MV-4-11 (cell line): ENCODE measurements around the gene CCDC27.

Source experiments
- DNase-seq: peaks from one replicate; lab custom pipeline; 2025; lab: John Stamatoyannopoulos, UW

CCDC27 gene

DNA sequence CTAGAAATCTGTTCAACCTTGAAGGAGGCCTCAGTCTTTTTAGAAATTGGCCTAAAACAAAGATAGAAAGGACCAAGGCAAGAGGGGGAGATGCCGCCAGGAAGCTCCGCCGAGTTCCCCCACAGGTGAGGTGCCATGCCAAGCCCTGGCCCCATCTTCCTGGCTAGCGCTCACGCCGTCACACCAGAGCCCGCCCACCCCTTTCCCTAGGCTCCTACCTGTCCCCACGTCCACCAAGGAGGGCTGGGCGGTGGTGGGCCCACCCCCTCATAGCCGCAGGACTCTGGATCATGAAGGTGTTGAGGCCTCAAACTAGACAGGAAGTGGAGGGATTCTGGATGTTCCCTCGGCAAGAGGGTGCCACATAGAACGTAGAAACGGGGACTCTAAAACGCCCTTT is 15.5 kb upstream of the CCDC27 start:
- DNase-seq = no peak

DNA sequence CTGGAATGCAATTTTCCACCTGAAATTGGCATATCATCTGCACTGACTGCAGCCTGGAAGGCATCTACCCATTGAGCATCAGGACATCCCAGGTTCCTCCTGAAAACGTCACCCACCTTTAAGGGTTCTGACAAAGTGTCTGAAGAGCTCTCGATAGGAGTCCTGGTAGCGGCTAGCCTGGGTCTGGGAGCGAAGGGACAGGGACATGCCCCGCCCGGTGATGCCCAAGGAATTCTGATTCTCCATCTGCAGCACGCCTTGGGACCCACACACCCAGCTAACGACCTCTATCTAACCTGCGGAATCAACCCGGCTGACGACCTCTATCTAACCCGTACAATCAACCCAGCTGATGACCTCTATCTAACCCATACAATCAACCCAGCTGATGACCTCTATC is 13.3 kb upstream of the CCDC27 start:
- no peak for DNase-seq

DNA sequence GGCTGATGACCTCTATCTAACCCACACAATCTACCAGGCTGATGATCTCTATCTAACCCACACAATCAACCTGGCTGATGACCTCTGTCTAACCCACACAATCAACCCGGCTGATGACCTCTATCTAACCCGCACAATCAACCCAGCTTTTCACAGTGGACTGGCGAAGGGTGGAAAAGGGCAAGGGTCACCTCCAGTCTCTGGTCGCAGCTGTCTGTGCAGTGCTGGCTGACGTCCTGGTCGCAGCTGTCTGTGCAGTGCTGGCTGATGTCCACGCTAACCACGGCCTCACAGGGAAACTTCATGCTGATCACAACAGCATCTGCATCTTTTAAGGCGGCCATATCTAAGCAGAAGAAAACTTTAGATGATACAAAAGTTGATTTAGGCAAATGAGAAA is 12.2 kb upstream of the CCDC27 start:
- DNase-seq = no peak

DNA sequence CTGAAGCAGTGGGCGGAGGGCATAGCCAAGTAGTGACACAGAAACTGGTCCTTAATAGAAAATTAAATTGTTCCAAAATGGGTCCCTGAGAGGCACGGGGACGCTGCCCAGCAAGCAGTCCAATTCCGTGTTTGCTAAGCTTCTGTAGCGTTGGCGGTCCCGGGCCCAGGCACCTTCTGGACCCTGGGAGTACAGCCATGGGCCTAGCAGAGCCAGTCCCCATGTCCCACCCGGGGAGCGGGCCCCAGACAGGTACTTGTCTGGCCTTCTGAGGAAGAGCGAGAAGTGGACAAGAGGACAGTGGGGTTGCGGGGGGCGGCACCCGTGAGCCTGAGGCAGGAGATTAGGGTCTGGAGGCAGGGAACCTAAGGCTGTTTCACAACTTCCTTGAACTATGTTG is 11.5 kb upstream of the CCDC27 start:
- DNase-seq = no peak

DNA sequence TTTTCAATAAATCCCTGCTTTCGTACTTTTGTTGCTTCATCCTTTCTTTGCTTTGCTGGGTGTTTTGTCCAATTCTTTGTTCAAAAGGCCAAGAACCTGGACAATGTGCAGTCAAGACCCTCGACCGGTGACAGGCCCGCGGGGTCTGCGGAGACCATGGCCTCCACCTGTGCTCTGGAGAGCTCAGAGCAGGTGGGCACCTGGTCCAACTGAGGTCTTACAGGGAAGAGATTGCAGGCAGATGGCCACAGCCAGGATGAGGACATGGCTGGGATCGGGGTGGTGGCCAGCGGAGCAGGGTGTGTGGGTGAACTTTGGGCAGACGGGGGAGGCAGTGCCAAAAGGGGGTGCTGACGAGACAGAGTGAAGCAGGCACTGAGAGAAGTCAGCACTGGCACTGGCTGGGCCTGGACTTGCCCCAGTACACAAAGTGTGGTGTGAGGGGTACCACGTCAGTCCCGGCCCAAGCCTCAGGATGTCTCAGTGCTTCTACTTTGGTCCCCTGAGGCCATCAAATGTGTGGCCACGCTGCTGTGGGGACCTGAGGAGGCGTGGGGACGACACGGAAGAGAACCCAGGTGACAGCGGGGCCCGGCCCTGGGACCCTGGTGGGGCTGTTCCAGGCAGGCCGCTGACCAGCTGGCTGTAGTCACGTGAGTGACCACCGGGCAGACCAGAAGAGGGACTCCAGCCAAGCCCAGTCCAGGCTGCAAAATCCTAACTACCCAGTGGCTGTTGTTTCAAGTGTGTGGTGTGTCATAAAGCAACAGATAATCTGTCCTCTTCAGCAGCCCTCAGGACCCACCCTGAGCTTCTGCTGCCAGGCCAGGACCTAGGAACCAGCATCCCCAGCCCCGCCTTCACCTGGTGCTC is 10.4 kb upstream of the CCDC27 start:
- DNase-seq = no peak

DNA sequence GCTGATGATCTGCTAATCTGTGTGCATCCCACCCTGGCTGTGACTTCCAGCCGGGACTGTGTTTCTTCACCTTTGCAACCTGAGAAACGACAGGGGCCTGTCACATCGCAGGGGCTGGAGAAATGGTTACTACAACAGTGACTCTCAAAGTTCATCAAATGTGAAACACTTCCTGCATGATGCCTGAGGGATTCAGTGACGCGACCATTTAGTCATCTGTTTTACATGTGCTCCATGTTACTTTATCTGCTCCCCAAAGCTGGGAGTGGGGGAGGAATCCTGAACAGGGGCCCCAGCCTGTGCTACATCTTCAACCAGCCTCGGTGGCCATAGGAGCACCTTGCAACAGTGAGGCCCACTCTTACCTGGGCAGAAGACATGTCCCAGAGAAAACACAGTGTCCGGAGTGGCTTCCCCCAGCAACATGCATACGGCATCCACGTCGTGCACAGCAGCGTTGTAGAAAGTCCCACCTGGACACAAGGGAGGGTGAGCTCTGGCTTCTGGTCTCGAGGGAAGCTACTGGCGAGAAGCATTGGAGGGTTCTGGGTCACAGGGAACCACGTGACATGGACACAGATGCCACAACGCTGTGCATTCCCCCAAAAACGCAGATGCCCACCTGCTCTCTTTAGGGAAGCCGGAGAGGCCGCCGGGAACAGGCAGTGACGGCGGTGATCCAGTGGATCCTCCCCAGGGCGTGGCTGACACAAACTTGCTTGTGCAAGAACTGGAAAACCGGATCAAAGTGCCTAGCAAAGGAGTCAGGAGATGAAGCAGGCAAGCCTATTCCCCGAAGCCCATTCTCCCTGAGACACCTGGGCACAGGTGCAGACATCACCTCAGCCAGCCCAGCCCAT is 9.6 kb upstream of the CCDC27 start:
- no peak for DNase-seq

DNA sequence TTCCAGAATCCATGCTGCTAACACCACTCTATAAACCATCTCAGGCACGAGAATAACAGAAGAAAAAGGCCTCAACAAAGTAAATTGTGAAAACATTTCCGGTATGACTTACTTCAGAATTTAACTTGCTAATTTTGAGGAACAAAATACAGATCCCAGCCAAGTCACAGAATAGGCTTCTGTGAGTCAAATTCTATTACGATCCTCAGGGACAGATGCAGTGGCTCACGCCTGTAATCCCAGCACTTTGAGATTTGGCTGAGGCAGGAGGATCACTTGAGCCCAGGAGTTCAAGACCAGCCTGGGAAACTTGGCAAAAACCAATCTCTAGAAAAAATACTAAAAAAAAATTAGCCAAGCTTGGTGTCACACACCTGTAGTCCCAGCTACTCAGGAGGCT is 8.8 kb upstream of the CCDC27 start:
- DNase-seq = no peak

DNA sequence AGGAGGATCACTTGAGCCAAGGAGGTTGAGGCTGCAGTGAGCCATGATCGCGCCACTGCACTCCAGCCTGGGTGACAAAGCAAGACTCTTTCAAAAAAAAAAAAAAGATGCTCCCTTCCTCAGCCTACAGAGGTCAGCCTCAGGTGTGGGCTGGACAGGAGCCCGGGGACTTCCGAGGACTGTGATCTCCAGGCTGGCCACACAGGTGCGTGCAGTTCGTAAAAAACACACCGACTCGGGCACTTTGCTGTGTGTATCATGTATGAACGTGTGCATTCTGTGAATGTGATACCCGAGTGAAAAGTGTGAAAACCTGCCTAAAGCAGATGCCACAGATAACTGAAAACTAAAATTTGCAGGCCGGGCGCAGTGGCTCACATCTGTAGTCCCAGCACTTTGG is 8.4 kb upstream of the CCDC27 start:
- no peak for DNase-seq

DNA sequence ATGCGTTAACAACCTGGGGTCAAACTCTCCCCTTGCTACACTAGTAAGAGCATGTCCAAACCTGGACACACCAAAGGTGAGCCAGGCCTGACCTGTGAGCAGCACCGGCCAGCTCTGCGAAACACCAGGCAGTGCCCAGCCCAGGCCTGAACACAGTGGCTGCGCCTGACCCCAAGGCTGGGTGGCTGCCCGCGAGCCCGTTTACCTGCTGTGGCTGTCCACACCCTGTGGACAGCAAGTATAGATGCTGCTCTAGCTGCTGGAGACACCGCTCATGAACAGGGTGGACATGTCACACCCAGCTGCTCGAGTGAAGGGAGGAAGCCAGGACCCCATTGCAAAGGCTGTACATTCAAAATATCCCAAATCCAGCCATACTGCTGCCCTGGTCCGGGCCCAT is 7.6 kb upstream of the CCDC27 start:
- DNase-seq = no peak

DNA sequence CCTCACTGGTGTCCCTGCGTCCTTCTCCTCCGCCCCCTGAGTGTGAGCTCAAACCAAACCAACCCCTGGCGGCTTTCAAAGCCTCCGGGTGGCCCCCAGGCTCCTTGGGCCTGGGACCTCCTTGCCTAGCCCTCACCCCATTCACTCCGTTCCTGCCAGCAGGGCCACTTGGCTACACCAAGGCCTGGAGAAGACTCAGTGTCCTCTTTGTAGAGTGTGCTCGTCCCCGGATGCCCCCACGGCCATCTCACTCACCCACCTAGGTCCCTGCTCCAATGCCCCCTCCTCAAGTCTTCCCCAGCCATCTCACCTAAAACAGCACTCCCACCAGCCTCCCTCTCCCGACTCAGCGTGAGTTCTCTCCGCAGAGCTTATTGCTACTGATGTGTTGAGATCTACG is 7.2 kb upstream of the CCDC27 start:
- DNase-seq = no peak

DNA sequence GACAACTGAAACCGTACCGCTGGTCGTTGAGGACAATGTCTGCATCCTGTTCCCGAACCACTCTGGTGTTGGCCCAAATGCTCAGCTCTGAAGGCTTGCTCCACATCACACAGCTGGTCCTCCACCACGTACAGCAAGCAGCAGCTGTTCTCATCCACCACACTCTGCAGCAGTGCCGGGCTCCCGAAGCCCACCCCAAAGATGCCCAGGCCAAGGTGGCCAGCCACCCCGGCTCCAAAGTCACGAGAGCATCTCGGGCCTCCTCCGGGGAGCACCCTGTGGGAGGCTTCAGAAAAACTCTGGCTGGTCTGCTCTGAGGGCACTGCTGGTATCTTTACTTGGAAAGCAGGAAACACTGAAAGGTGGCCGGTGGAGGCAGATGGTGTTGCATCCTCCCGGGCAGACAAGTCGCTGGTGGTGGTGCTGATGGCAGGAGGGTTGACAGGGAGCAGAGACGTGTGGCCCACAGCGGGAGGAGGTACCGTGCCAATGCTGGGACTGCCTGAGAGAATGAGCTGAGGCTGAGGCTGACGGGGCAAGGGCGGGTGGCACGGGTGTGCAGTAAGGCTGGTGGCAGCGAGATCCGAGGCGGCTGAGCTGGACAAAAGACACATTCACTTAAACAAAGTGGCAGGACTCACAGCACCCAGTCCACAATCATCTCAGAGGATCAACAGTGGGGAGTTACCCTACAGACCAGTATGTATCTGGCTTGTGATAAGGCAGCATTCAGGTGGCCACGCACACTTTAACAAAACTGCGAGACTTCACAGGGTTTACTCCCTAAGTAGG is 6.5 kb upstream of the CCDC27 start:
- no peak for DNase-seq

DNA sequence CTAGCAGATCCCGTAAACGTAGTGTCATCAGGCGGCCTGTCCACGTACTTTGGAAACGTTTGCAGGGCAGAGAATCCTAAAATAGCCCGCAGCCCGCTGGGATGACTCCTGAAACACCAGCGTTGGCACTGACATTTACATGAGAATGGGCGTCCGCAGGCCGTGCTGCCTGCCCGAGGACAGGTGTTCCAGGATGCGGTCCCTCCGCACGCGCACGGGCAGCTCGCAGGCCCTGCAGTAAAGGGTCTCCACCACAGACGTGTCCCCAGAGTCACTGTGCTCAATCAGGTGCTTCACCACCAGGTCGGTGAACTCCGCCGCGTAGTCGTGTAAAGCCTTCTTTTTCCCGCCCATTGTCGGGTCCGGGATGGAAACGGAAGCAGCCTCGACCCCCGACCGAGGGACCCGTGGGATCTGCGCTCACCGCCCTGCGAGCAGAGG is 5.8 kb upstream of the CCDC27 start:
- DNase-seq = no peak

DNA sequence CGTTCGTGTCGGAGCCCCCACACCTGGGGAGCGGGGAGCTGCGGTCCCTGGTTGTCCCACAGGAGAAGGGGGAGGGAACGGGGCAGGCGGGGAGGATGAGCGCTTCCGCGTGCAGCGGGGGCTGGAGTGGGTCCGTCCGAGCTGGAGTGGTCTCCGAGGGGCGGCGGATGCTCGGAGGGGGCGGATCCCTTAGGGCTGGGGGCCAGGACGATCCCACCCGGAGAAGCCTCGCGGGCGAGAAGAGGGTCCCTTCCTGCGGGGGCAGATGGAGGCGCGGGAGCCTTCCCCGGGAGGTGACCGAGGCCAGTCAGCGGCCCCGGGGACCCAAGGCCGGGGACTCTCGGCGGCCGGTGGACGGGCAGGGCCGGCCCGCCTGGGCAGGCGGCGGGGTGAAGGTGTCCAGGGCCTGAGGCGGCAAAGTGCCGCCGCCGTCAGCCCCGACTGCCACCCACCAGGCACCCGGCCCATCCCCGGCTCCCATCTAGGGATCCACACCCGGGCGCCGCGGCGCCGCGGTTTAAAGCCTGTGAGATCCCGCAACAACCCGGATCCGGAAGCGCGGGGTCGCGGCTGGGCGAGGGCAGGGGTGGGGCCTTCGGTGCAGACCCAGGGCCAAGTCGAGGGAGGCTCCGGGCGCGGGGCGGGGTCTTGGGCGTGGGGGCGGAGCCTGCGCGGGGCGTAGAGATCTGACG is 5.3 kb upstream of the CCDC27 start:
- DNase-seq = peak; percentile 31

DNA sequence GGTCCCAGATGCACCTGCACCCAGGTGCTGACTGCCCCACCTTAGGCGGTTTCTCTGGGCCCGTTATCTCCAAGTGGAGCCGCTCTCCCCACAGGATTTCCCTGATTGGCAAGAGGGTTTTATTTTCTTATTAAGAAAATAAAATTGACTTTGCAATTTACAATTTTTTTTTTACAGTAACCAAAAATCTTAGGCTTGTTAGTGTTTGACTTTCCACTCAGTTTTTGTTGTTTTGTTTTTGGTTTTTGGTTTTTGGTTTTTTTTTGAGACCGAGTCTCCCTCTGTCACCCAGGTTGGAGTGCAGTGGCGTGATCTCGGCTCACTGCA is 4.8 kb upstream of the CCDC27 start:
- DNase-seq = no peak

DNA sequence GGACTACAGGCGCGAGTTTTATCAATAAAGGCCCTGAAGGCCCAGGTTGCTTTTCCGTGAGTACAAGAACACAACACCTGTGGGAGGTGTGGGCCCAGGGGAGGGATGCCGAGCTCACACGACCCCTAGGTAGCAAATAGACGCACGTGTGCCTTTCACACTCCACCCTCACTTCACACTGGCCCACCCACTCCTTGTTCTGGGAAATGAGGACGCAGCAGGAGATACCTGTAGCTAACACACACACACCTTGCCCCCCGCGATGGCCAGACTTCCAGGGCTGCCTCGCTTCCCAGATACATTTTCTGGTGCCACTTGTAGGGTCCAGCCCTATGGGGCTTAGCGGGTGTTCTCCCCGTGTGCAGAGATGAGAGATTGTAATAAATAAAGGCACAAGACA is 4.3 kb upstream of the CCDC27 start:
- DNase-seq = no peak

DNA sequence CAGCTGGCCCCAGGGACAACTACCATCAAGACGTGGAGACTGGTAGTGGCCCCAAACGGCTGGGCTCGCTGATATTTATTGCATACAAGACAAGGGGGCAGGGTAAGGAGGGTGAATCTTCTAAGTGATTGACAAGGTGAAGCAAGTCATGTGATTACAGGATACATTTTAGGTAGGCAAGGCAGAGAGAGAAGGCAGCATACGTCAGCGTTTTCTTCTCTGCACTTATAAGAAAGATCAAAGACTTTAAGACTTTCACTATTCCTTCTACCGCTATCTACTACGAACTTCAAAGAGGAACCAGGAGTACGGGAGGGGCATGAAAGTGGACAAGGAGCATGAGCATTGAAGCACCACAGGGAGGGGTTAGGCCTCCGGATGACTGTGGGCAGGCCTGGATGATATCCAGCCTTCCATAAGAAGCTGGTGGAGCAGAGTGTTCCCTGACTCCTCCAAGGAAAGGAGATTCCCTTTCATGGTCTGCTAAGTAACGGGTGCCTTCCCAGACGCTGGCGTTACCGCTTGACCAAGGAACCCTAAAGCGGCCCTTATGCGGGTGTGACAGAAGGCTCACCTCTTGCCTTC is 3.8 kb upstream of the CCDC27 start:
- peak; percentile 21 for DNase-seq

DNA sequence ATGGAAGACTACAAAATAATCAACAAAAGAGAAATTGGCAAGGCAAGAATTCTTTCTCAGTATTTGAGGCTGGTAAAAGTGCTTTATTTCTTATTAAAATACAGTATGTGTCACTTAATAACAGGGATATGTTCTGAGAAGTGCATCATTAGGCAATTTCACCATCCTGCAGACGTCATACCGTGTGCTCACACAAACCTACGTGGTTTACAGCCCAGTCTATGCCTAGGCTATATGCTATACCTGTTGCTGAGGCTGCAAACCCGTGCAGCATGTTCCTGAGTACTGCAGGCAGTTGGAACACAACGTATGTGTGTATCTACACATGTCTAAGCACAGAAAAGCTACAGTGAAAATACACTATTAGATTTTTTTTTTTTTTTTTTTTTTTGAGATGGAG is 2.7 kb upstream of the CCDC27 start:
- no peak for DNase-seq

DNA sequence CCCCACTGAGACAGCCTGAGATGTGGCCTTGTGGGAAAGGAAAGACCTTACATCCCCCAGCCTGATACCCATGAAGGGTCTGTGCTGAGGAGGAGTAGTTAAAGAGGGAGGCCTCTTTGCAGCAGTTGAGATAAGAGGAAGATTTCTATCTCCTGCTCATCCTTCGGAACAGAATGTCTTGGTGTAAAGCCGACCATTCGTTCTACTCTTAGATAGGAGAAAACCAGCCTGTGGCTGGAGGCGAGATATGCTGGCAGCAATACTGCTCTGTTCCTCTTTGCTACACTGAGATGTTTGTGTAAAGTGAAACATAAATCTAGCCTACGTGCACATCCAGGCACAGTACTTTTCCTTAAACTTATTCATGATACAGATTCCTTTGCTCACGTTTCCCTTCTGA is 1.5 kb upstream of the CCDC27 start:
- no peak for DNase-seq

DNA sequence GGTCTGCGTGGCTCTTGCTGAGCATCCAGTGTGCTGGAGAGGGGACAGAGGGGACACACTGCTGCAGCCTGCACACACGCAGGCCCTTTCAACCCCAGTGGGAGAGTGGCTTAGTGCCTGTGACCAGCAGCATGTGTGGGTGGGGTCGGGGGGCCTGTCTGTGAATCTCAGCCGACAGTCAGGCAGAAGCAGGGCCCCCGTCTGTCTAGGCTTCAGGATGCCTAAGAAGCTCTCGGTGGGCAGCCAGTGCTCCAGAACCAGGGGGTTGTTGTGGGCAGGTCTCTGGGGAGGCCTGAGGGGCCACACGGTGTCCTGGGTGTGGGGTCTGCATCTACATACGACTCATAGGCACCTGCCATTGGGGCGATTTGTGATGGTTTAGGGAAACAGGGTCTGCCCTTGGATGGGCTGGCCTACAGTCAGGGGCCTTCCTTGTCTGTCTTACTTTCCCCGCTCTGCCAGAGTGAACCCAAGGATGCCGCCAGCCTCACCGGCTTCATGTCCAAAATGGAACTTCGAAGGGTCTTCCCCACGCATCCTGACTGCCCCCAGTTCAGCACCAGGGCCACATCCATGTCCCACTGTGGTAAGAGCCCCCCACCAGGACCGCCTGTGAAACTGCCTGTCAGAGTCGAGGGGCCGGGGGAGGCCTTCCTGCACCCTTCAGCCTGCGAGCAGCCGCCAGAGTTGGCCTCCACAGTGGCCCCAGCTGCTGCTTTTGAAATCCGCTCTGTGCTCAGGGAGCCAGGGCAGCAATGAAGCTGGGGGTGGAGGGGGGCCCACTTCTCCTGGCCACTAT is 1.6 kb downstream of the CCDC27 start:
- no peak for DNase-seq

DNA sequence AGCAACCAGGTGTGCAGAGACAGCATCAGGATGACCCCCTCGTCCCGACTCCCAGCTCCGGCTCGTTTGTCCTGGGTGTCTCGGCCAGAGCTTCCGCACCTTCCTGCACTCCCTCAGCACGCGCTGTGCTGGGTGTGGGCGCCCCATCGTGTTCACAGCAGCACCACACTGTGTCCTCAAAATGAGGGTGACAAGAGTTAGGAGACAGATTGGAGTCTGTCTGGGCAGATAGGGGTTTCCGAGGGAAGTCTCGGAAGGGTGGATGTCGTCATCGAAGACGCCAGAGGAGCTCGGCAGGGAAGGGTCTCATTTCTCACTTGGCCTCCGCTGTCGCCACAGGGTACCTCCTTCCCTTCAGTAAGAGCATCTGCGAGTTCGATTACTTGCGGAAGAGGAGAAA is 4.1 kb downstream of the CCDC27 start:
- DNase-seq = no peak

DNA sequence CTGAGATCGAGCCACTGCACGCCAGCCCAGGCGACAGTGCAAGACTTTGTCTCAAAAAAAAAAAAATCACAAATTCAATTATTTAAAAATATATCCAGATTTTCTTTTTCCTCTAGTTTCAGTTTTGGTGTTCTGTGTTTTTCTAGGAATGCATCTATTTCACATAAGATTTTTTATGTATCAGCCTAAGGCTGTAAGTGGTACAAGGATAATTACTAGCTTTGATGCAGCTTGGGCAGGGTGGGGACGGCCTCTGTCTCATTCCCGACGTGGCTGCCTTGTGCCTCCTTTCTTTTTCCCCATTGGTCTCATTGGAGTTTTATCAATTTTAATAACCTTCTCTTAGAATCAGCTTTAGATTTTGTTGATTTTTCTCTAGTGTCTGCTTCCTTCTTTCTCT is 6.9 kb downstream of the CCDC27 start:
- no peak for DNase-seq
